Nephron (organoid): Measurements from ENCODE around the gene GDPD3.

Source experiments
- H3K27ac Mint-ChIP-seq, 3 experiments: 2 replicates each; pipeline ENCODE4 v1.8.0; 2020; ENCODE audit warnings: mixed read lengths in 3 of 3, mild to moderate bottlenecking in 2 of 3, moderate library complexity in 1 of 3
- H3K27me3 Mint-ChIP-seq: 2 replicates; pipeline ENCODE4 v1.8.0; 2021; ENCODE audit warnings: low read depth, mild to moderate bottlenecking, moderate library complexity, mixed read lengths
- H3K36me3 Mint-ChIP-seq: 2 replicates; pipeline ENCODE4 v1.8.0; 2020; ENCODE audit warnings: low read depth, mixed read lengths
- H3K4me1 Mint-ChIP-seq: 2 replicates; pipeline ENCODE4 v1.8.0; 2020; ENCODE audit warnings: mixed read lengths
- H3K4me3 Mint-ChIP-seq, 3 experiments: 2 replicates each; pipeline ENCODE4 v1.8.0; 2020; ENCODE audit warnings: mild to moderate bottlenecking in 3 of 3, mixed read lengths in 3 of 3, moderate library complexity in 2 of 3
- H3K9me3 Mint-ChIP-seq: 2 replicates; pipeline ENCODE4 v1.8.0; 2020; ENCODE audit warnings: mixed read lengths
- TF ChIP-seq, protein P1 (sequence below), 3 experiments: fragments of 200-600 bp; sonication (generic); IDR thresholded peaks; one replicate each; pipeline ENCODE4 v1.5.0; 2021; ENCODE audit warnings: antibody characterized with exemption in 3 of 3; ENCODE audit not compliant: unreplicated experiment in 3 of 3

Gene GDPD3

DNA sequence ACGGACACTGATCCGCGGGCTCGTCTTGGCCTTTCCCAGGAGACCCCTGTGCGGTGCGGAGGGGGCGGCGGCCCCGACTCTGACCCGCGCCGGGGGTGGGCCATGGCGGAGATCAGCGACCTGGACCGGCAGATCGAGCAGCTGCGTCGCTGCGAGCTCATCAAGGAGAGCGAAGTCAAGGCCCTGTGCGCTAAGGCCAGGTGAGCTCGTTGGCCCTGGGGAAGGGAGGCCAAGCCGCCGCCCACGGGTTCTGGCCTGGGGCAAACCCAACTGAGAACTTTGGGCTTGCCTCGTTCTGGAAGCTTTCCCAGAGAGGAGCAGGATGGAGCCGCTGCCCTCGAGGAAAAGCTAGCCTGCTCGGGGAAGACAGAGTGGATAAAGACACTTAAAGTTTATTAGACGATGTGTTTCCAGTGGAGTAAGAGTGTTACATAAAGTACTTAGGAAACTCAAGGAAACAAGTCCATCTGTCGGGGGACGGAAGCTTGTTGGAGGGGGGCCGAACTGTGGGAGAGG is 37.0 kb downstream of the GDPD3 start:
- Mint-ChIP-seq H3K4me1 (peaks cover 19% of the 10 kb centered on the region), H3K36me3 (peaks cover 49% of the 10 kb centered on the region), H3K27me3 (no peaks in the 10 kb centered on the region), H3K27ac (peak overlapping the region; percentile 28 to 98 (median 92)), H3K4me3 (peak overlapping the region; percentile 95 to 98 (median 97)), H3K9me3 (no peaks in the 10 kb centered on the region)
- TF ChIP-seq, protein P1, sequence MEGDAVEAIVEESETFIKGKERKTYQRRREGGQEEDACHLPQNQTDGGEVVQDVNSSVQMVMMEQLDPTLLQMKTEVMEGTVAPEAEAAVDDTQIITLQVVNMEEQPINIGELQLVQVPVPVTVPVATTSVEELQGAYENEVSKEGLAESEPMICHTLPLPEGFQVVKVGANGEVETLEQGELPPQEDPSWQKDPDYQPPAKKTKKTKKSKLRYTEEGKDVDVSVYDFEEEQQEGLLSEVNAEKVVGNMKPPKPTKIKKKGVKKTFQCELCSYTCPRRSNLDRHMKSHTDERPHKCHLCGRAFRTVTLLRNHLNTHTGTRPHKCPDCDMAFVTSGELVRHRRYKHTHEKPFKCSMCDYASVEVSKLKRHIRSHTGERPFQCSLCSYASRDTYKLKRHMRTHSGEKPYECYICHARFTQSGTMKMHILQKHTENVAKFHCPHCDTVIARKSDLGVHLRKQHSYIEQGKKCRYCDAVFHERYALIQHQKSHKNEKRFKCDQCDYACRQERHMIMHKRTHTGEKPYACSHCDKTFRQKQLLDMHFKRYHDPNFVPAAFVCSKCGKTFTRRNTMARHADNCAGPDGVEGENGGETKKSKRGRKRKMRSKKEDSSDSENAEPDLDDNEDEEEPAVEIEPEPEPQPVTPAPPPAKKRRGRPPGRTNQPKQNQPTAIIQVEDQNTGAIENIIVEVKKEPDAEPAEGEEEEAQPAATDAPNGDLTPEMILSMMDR (IDR thresholded peaks at IDR 0.05; ENCODE audit: unreplicated experiment in 3 of 3) = no peak

GRCh38 chr16:30075503-30076275 is 37.6 kb downstream of the GDPD3 start, which contains the start of gene PPP4C:
PPP4C (plus strand) TSS chr16:30075994; CDS start chr16:30076378, 384 bp downstream.
- no peaks in the 10 kb centered on the region for H3K27me3 Mint-ChIP-seq
- peaks cover 47% of the 10 kb centered on the region for H3K36me3 Mint-ChIP-seq
- TF ChIP-seq, protein P1 (IDR thresholded peaks at IDR 0.05; ENCODE audit: unreplicated experiment in 3 of 3) = peak in 1 of 3 experiments; percentile 12
- peak within 1 kb of the TSS; percentile 92 to 98 (median 96) for H3K27ac Mint-ChIP-seq
- peaks cover 19% of the 10 kb centered on the region for H3K4me1 Mint-ChIP-seq
- peak within 1 kb of the TSS; percentile 95 to 98 (median 97) for H3K4me3 Mint-ChIP-seq
- H3K9me3 Mint-ChIP-seq = no peaks in the 10 kb centered on the region

- peaks cover 53% of the 10 kb centered on the region for H3K36me3 Mint-ChIP-seq
- H3K4me1 Mint-ChIP-seq = peaks cover 34% of the 10 kb centered on the region
- H3K4me3 Mint-ChIP-seq = peak overlapping the region; percentile 48 to 83 (median 48)
- no peaks in the 10 kb centered on the region for H3K27me3 Mint-ChIP-seq
- no peaks in the 10 kb centered on the region for H3K9me3 Mint-ChIP-seq
- TF ChIP-seq, protein P1 (IDR thresholded peaks at IDR 0.05; ENCODE audit: unreplicated experiment in 3 of 3) = no peak
- peak overlapping the region; percentile 55 to 66 (median 57) for H3K27ac Mint-ChIP-seq
These were observed 42.8 kb downstream of the GDPD3 start for GRCh38 chr16:30070490-30070889.

DNA sequence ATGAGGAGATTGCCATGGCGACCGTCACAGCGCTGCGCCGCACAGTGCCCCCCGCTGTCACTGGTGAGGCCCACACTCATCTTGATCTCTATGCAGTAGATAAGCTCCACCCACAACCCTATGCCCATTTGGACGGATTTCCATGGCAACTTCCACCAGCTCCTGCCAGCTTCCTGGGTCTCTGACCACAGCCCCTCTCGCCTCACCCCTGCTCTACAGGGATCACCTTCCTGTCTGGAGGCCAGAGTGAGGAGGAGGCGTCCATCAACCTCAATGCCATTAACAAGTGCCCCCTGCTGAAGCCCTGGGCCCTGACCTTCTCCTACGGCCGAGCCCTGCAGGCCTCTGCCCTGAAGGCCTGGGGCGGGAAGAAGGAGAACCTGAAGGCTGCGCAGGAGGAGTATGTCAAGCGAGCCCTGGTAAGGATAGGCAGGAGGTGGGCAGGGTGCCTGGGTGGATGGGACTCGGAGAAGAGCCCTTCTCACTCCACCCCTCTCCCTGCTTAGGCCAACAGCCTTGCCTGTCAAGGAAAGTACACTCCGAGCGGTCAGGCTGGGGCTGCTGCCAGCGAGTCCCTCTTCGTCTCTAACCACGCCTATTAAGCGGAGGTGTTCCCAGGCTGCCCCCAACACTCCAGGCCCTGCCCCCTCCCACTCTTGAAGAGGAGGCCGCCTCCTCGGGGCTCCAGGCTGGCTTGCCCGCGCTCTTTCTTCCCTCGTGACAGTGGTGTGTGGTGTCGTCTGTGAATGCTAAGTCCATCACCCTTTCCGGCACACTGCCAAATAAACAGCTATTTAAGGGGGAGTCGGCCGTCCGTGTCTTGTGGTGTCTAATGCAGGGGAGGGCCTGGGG is 43.5 kb downstream of the GDPD3 start:
- Mint-ChIP-seq H3K27me3 (no peaks in the 10 kb centered on the region), H3K9me3 (no peaks in the 10 kb centered on the region), H3K4me1 (peaks cover 34% of the 10 kb centered on the region), H3K36me3 (peaks cover 53% of the 10 kb centered on the region), H3K27ac (peak overlapping the region; percentile 55 to 66 (median 57)), H3K4me3 (peak overlapping the region; percentile 48 to 83 (median 65))
- TF ChIP-seq, protein P1 (IDR thresholded peaks at IDR 0.05; ENCODE audit: unreplicated experiment in 3 of 3) = no peak

DNA sequence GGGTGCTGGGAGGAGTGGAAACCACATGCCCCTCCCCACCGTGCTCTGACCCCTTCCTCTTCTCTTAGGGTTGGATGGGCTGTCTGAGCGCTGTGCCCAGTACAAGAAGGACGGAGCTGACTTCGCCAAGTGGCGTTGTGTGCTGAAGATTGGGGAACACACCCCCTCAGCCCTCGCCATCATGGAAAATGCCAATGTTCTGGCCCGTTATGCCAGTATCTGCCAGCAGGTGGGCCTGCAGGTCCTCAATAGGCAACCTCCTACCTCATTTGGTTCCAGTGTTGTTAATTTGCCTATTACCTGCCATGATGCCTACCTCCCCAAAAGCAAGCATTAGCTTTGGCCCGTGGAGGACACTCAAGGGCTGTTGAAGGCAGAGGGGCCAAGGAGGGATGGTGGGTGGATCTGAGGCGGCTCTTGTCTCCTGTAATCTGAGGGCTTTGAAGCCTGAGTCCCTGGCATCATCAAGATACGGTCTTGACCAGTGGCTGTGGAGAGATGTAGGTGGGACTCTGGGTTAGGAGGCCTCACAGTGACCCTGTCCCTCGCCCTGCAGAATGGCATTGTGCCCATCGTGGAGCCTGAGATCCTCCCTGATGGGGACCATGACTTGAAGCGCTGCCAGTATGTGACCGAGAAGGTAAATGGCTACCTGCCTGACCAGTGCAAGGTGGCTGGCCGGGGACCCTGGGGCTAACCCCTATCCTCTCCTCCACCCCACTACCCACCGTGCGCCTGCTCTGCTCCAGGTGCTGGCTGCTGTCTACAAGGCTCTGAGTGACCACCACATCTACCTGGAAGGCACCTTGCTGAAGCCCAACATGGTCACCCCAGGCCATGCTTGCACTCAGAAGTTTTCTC is 44.4 kb downstream of the GDPD3 start:
- Mint-ChIP-seq H3K27me3 (no peaks in the 10 kb centered on the region), H3K9me3 (no peaks in the 10 kb centered on the region), H3K4me1 (peaks cover 38% of the 10 kb centered on the region), H3K36me3 (peaks cover 53% of the 10 kb centered on the region), H3K27ac (peak overlapping the region; percentile 64 to 75 (median 66)), H3K4me3 (peak overlapping the region; percentile 73 to 83 (median 81))
- TF ChIP-seq, protein P1 (IDR thresholded peaks at IDR 0.05; ENCODE audit: unreplicated experiment in 3 of 3) = peak; percentile 33 to 44 (median 37)
